ENCODE data around the gene NELFA. TPM values are rescaled to one million over a fixed set of nuclear protein-coding genes. Genes with fewer than 3 reads are reported as not detected.

Gene NELFA
- total RNA-seq, 1 experiment from 2014 or later = 55.0 TPM

DNA sequence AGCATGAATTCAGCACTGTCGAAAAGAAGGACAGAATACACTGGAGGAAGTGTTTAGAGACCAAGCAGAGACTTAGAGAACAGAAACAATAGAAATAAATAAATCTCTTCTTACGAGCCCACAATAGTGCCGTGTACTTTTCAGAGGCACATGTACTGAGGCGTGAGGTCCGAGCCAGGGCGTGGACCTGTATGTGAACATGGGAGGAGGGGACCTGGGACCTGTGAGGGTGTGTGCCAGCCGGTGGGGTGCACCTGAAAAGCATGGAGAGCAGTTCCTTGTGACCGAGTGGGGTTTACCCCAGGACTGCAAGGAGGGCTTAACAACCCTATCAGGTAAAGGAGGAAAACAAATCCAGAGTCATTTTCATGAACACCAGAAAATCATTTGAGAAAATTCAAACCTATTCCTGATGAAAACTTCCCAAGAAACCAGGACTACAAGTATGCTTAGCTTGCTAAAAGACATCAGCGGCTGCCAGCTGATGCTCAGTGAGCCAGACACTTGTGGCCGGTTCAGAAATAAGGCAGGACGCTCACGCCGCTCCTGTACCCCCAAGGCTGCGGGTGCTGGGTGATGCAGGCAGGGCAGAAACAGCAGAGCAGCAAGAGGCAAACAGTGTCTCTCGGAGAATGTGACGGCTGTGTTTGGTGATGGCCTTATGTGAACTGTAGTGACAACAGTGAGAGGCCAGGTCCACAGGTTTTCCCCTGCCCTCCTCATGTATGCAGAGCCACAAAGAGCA is 37.1 kb downstream of the NELFA start:
- TF ChIP-seq, protein P1, sequence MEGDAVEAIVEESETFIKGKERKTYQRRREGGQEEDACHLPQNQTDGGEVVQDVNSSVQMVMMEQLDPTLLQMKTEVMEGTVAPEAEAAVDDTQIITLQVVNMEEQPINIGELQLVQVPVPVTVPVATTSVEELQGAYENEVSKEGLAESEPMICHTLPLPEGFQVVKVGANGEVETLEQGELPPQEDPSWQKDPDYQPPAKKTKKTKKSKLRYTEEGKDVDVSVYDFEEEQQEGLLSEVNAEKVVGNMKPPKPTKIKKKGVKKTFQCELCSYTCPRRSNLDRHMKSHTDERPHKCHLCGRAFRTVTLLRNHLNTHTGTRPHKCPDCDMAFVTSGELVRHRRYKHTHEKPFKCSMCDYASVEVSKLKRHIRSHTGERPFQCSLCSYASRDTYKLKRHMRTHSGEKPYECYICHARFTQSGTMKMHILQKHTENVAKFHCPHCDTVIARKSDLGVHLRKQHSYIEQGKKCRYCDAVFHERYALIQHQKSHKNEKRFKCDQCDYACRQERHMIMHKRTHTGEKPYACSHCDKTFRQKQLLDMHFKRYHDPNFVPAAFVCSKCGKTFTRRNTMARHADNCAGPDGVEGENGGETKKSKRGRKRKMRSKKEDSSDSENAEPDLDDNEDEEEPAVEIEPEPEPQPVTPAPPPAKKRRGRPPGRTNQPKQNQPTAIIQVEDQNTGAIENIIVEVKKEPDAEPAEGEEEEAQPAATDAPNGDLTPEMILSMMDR (conservative IDR thresholded peaks at IDR 0.05) = no peak
- Histone ChIP-seq H3K14ac (ENCODE audit: insufficient read depth, low read length) (no peak overlapping the region), H2AK5ac (ENCODE audit: insufficient read length, low read length) (no peak overlapping the region), H3K23me2 (ENCODE audit: insufficient read length, low read depth, low read length, poor library complexity, severe bottlenecking) (no peaks in the 10 kb centered on the region), H2BK15ac (ENCODE audit: low read depth, low read length) (no peak overlapping the region), H2BK5ac (ENCODE audit: insufficient read length, low read length) (no peak overlapping the region), H2AFZ (ENCODE audit: low read length) (no peak overlapping the region), H3K23ac (ENCODE audit: insufficient read length, low read depth, low read length) (no peak overlapping the region), H3K79me1 (ENCODE audit: insufficient read depth, low read depth, low read length, poor library complexity, severe bottlenecking) (no peaks in the 10 kb centered on the region), H4K20me1 (ENCODE audit: control insufficient read depth, insufficient read depth, insufficient read length) (no peaks in the 10 kb centered on the region), H2BK120ac (ENCODE audit: low read depth, low read length, poor library complexity, severe bottlenecking) (no peak overlapping the region), H2BK12ac (ENCODE audit: insufficient read length, low read depth, low read length) (no peak overlapping the region), H3K27me3 (ENCODE audit: insufficient read depth, low read length) (no peaks in the 10 kb centered on the region), H3K4ac (ENCODE audit: low read depth, low read length) (no peak overlapping the region), H4K91ac (ENCODE audit: insufficient read length, low read depth, low read length) (no peak overlapping the region), H3K4me1 (ENCODE audit: insufficient read depth, low read length) (no peaks in the 10 kb centered on the region), H3T11ph (ENCODE audit: low read length) (no peak overlapping the region), H3K9ac (ENCODE audit: extremely low read depth, insufficient read length, low read length) (no peak overlapping the region), H3K18ac (ENCODE audit: insufficient read length, low read depth, low read length) (no peak overlapping the region), H3K9me3 (ENCODE audit: control insufficient read depth, low read depth, low read length) (no peaks in the 10 kb centered on the region), H2BK20ac (ENCODE audit: low read depth, low read length, poor library complexity, severe bottlenecking) (no peak overlapping the region), H4K8ac (replicated peaks; ENCODE audit: insufficient read length, low read depth, low read length) (no peak overlapping the region), H3K79me2 (ENCODE audit: insufficient read depth, low read length) (no peaks in the 10 kb centered on the region), H3K27ac (ENCODE audit: insufficient read length, low read depth, low read length) (no peak overlapping the region), H3K56ac (ENCODE audit: insufficient read length, low read depth, low read length) (no peak overlapping the region), H3K4me2 (ENCODE audit: insufficient read depth, insufficient read length, low read length) (no peak overlapping the region), H4K5ac (ENCODE audit: insufficient read length, low read depth, low read length) (no peak overlapping the region)
- H3K27me3 Mint-ChIP-seq (ENCODE audit: low read depth) = no peaks in the 10 kb centered on the region
- no peaks in the 10 kb centered on the region for H3K9me3 Mint-ChIP-seq
- peak overlapping the region in 2 of 3 experiments; percentile 8; a peak in 3 of 7 replicates for H3K27ac Mint-ChIP-seq
- H3K4me1 Mint-ChIP-seq = no peaks in the 10 kb centered on the region
- no peak for DNase-seq
- H3K4me3 Mint-ChIP-seq = no peak overlapping the region
- no CpG with 5 or more reads among the region's 16 CpGs for WGBS (ENCODE audit: extremely low coverage, insufficient read length, low lambda C conversion rate)
- peaks cover 24 to 76% (median 76%) of the 10 kb centered on the region in 3 experiments; a peak in 6 of 7 replicates for H3K36me3 Mint-ChIP-seq (ENCODE audit: insufficient read depth in 1 of 3, low read depth in 3 of 3)

Data from H9 (cell line).